ENCODE data around the gene CBR3.
"Not testable (repeated sequence)": the region's sequence is repeated elsewhere in the genome, so short reads cannot be mapped to it uniquely, and the experiment has no call there.

The CBR3 gene

GRCh38 chr21:36134803-36135390, at the start of gene CBR3:
TSS of gene CBR3 (plus strand) at chr21:36135079. CDS start at chr21:36135193, 114 bp downstream.
- H3K27me3 ChIP-seq (ENCODE audit: insufficient read depth, low read length): no peaks in the 10 kb centered on the region
- peak within 1 kb of the TSS; percentile 77 for H2AFZ ChIP-seq (ENCODE audit: low read length, unreplicated experiment)
- H3K36me3 ChIP-seq (ENCODE audit: insufficient read depth, low read length): peaks cover 3% of the 10 kb centered on the region; the same call in 1 of the 2 replicates
- peaks cover 3% of the 10 kb centered on the region for H3K79me2 ChIP-seq (ENCODE audit: control insufficient read depth, insufficient read depth, low read length, unreplicated experiment)
- H3K4me3 ChIP-seq (ENCODE audit: low read depth, low read length): peak within 1 kb of the TSS; percentile 93
- peak within 1 kb of the TSS; percentile 64 for H3K27ac ChIP-seq (ENCODE audit: low read depth, low read length)
- peaks cover 10% of the 10 kb centered on the region for H3K4me1 ChIP-seq (ENCODE audit: control insufficient read depth, insufficient read depth, low read length, unreplicated experiment)

DNA sequence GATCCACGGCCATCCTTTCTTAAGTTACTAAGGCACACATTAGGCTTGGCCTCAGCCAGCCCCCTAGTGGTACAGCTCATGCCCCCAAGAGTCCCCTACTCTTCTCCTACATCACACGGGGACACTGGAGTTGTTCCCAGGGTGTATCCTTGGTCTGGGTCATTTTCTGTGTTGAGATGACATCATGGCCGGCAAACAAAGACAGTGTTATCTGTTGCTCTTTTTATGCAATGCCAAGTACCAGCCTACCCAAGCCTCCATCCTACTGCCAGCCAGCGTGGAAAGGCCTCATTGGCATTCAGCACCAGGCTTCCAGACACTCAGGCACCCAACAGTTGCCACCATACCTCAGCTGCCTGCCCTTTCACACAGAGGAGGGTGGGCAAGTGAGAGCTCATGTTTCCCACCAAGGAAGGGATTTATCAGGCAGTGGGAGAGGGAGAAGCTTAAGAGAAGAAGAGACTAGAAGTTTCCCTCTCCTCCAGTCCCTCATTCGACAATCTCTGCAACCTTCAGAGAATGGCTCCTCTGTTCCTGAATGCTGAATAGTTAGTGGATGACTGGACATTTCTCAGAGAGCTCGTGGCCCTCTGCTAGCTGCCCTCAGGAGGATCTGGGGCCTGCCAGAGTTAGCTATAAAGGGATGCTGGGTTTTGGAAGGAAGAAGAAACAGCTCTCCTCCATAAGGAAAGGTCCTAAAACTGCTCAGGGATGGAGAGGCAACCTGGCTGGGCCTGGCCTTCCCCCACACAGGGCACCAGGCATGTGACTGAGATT, 47.3 kb upstream of the CBR3 start:
- Histone ChIP-seq H3K4me3 (ENCODE audit: low read depth, low read length) (no peak overlapping the region), H3K27ac (ENCODE audit: low read depth, low read length) (no peak overlapping the region), H3K79me2 (ENCODE audit: control insufficient read depth, insufficient read depth, low read length, unreplicated experiment) (no peaks in the 10 kb centered on the region), H3K4me1 (ENCODE audit: control insufficient read depth, insufficient read depth, low read length, unreplicated experiment) (no peaks in the 10 kb centered on the region), H3K36me3 (ENCODE audit: insufficient read depth, low read length) (no peaks in the 10 kb centered on the region), H2AFZ (ENCODE audit: low read length, unreplicated experiment) (no peak overlapping the region), H3K27me3 (ENCODE audit: insufficient read depth, low read length) (no peaks in the 10 kb centered on the region)

GRCh38 chr21:36089946-36090345, 44.9 kb upstream of the CBR3 start:
- H3K4me1 ChIP-seq (ENCODE audit: control insufficient read depth, insufficient read depth, low read length, unreplicated experiment): no peaks in the 10 kb centered on the region
- no peak overlapping the region for H2AFZ ChIP-seq (ENCODE audit: low read length, unreplicated experiment)
- peaks cover 3% of the 10 kb centered on the region; the same call in 1 of the 2 replicates for H3K36me3 ChIP-seq (ENCODE audit: insufficient read depth, low read length)
- H3K27ac ChIP-seq (ENCODE audit: low read depth, low read length): no peak overlapping the region
- H3K27me3 ChIP-seq (ENCODE audit: insufficient read depth, low read length): peaks cover 14% of the 10 kb centered on the region; the same call in 1 of the 2 replicates
- no peak overlapping the region for H3K4me3 ChIP-seq (ENCODE audit: low read depth, low read length)
- H3K79me2 ChIP-seq (ENCODE audit: control insufficient read depth, insufficient read depth, low read length, unreplicated experiment): no peaks in the 10 kb centered on the region

- H3K79me2 ChIP-seq (ENCODE audit: control insufficient read depth, insufficient read depth, low read length, unreplicated experiment): no peaks in the 10 kb centered on the region
- H2AFZ ChIP-seq (ENCODE audit: low read length, unreplicated experiment): no peak overlapping the region
- H3K27ac ChIP-seq (ENCODE audit: low read depth, low read length): no peak overlapping the region
- H3K36me3 ChIP-seq (ENCODE audit: insufficient read depth, low read length): peaks cover 3% of the 10 kb centered on the region; the same call in 1 of the 2 replicates
- no peak overlapping the region for H3K4me3 ChIP-seq (ENCODE audit: low read depth, low read length)
- H3K4me1 ChIP-seq (ENCODE audit: control insufficient read depth, insufficient read depth, low read length, unreplicated experiment): no peaks in the 10 kb centered on the region
- peaks cover 14% of the 10 kb centered on the region; the same call in 1 of the 2 replicates for H3K27me3 ChIP-seq (ENCODE audit: insufficient read depth, low read length)
These were observed 42.2 kb upstream of the CBR3 start for GRCh38 chr21:36092681-36093080.

DNA sequence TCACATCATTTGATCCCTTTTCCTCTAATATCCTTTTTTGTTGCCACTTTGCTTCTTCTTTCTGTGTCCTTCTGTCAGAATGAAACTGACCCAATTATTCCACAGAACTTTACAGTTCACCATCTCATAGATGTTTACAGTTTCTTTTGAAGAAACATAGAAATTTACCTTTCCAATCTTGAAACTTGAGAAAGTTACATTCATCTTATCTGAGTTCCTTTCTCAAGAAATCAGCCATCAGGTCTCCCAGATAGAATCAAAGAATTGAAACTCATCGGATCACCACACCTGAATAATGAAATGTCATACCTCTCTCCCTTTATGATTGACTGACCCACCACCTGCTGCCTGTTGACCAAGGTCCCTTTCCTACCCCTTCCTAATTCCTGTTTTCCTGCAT, 41.4 kb upstream of the CBR3 start:
- Histone ChIP-seq H3K4me1 (ENCODE audit: control insufficient read depth, insufficient read depth, low read length, unreplicated experiment) (no peaks in the 10 kb centered on the region), H2AFZ (ENCODE audit: low read length, unreplicated experiment) (no peak overlapping the region), H3K36me3 (ENCODE audit: insufficient read depth, low read length) (peaks cover 3% of the 10 kb centered on the region; the same call in 1 of the 2 replicates), H3K27me3 (ENCODE audit: insufficient read depth, low read length) (peaks cover 14% of the 10 kb centered on the region; the same call in 1 of the 2 replicates), H3K27ac (ENCODE audit: low read depth, low read length) (no peak overlapping the region), H3K79me2 (ENCODE audit: control insufficient read depth, insufficient read depth, low read length, unreplicated experiment) (no peaks in the 10 kb centered on the region), H3K4me3 (ENCODE audit: low read depth, low read length) (no peak overlapping the region)

DNA sequence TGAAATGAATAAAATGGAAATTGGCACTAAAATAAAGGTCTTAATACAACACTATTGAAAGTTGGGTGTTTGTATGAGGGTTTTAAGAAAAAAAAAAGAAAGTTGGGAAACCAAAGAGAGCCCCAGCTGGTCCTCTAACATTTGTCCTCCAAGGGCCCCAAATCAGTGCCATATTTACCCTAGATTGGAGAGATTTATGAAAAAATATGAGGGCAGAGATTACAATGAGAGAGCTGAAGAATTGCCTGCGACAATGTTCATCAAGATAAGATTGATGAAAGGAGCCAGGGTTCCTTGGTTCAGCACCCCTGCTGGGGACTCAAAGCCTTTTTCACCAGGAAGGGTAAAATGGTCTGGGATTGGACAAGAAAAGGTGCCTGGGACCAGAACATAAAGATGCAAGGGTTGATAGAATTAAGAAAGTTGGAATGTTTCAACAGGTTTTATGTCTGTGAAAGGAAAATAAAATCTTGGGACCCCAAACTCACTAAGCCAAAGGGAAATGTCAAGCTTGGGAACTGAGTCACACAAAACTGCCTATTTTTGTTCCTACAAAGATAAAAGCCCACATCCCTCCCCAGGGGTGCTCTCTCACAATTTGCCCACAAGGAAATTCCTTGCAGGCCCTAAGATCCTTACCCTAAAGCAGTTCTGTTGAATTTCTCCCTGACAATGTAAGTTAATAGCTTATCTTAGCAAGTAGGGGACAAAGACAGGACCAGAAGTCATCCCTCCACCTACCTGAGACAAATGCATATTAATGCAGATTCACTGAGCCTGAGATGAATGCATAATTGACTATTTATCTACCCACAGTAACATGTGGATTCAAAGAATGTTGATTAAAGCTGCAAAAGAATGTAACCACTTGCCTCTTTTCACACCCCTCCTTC, 38.2 kb upstream of the CBR3 start:
- H3K4me3 ChIP-seq (ENCODE audit: low read depth, low read length): no peak overlapping the region
- H3K4me1 ChIP-seq (ENCODE audit: control insufficient read depth, insufficient read depth, low read length, unreplicated experiment): no peaks in the 10 kb centered on the region
- peaks cover 18% of the 10 kb centered on the region; the same call in 1 of the 2 replicates for H3K27me3 ChIP-seq (ENCODE audit: insufficient read depth, low read length)
- H2AFZ ChIP-seq (ENCODE audit: low read length, unreplicated experiment): no peak overlapping the region
- H3K36me3 ChIP-seq (ENCODE audit: insufficient read depth, low read length): peaks cover 3% of the 10 kb centered on the region; the same call in 1 of the 2 replicates
- no peak overlapping the region for H3K27ac ChIP-seq (ENCODE audit: low read depth, low read length)
- H3K79me2 ChIP-seq (ENCODE audit: control insufficient read depth, insufficient read depth, low read length, unreplicated experiment): no peaks in the 10 kb centered on the region

- Histone ChIP-seq H3K27ac (ENCODE audit: low read depth, low read length) (no peak overlapping the region), H3K27me3 (ENCODE audit: insufficient read depth, low read length) (peaks cover 18% of the 10 kb centered on the region; the same call in 1 of the 2 replicates), H3K79me2 (ENCODE audit: control insufficient read depth, insufficient read depth, low read length, unreplicated experiment) (no peaks in the 10 kb centered on the region), H3K36me3 (ENCODE audit: insufficient read depth, low read length) (peaks cover 3% of the 10 kb centered on the region; the same call in 1 of the 2 replicates), H2AFZ (ENCODE audit: low read length, unreplicated experiment) (no peak overlapping the region), H3K4me1 (ENCODE audit: control insufficient read depth, insufficient read depth, low read length, unreplicated experiment) (no peaks in the 10 kb centered on the region), H3K4me3 (ENCODE audit: low read depth, low read length) (no peak overlapping the region)
These were observed 37.3 kb upstream of the CBR3 start for GRCh38 chr21:36097427-36098181.

DNA sequence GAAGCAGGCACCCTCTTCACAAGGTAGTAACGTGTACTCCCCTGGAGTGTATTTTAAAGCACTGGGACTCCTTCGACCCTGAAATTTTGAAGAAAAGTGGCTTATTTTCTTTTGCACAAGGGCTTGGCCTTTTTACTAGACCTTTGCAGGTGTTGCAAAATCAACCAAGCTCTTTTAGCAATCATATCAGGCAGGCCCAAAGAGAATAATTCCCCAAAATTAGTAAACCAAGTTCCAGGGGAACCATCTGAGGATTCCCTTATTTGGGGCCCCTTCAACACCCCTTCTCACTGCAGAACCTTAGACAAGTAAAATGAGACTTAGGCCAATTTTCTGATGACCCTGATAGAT, 36.7 kb upstream of the CBR3 start:
- no peaks in the 10 kb centered on the region for H3K79me2 ChIP-seq (ENCODE audit: control insufficient read depth, insufficient read depth, low read length, unreplicated experiment)

DNA sequence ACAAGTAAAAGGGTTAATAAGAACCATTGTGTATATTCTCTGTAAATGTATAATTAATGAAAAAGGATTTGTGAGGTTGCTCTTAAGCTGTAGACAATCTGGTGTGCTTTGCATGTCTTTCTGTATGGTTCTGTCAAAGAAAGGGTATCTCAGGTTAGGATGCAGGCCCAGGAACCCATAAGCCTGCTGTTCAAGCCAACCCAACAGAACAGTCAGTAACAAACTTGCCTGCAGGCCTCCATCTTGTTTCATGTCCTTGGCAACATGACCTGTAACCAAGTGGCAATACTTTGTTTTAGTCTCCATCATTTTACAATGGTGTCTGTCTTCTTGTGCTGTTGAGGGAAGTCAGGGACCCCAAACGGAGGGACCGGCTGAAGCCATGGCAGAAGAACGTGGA, 35.9 kb upstream of the CBR3 start:
- Histone ChIP-seq H3K4me1 (ENCODE audit: control insufficient read depth, insufficient read depth, low read length, unreplicated experiment) (no peaks in the 10 kb centered on the region), H3K79me2 (ENCODE audit: control insufficient read depth, insufficient read depth, low read length, unreplicated experiment) (no peaks in the 10 kb centered on the region), H3K4me3 (ENCODE audit: low read depth, low read length) (no peak overlapping the region), H2AFZ (ENCODE audit: low read length, unreplicated experiment) (no peak overlapping the region), H3K27me3 (ENCODE audit: insufficient read depth, low read length) (peaks cover 4% of the 10 kb centered on the region; the same call in 1 of the 2 replicates), H3K36me3 (ENCODE audit: insufficient read depth, low read length) (no peaks in the 10 kb centered on the region), H3K27ac (ENCODE audit: low read depth, low read length) (no peak overlapping the region)

More for the DNA sequence above, 36.7 kb upstream of the CBR3 start:
- H3K4me1 ChIP-seq (ENCODE audit: control insufficient read depth, insufficient read depth, low read length, unreplicated experiment): no peaks in the 10 kb centered on the region
- no peaks in the 10 kb centered on the region for H3K36me3 ChIP-seq (ENCODE audit: insufficient read depth, low read length)
- H3K27ac ChIP-seq (ENCODE audit: low read depth, low read length): no peak overlapping the region
- no peak overlapping the region for H3K4me3 ChIP-seq (ENCODE audit: low read depth, low read length)
- no peak overlapping the region for H2AFZ ChIP-seq (ENCODE audit: low read length, unreplicated experiment)
- H3K27me3 ChIP-seq (ENCODE audit: insufficient read depth, low read length): peaks cover 12% of the 10 kb centered on the region; the same call in 1 of the 2 replicates

GRCh38 chr21:36099695-36100211, 35.1 kb upstream of the CBR3 start:
- not testable (repeated sequence) for H3K27me3 ChIP-seq (ENCODE audit: insufficient read depth, low read length); H2AFZ ChIP-seq (ENCODE audit: low read length, unreplicated experiment); H3K79me2 ChIP-seq (ENCODE audit: control insufficient read depth, insufficient read depth, low read length, unreplicated experiment); H3K27ac ChIP-seq (ENCODE audit: low read depth, low read length); H3K4me1 ChIP-seq (ENCODE audit: control insufficient read depth, insufficient read depth, low read length, unreplicated experiment); H3K36me3 ChIP-seq (ENCODE audit: insufficient read depth, low read length); H3K4me3 ChIP-seq (ENCODE audit: low read depth, low read length)
